ENCODE data around the gene DCAF10. TPM values are rescaled to one million over a fixed set of nuclear protein-coding genes. Genes with fewer than 3 reads are reported as not detected.
A peak's percentile ranks its signal among the peaks of the same experiment; 100 is the strongest.

DCAF10 gene
- total and polyA plus RNA-seq, 2 donors (not counting 1 experiment from before 2014, with no cell fraction given), result 9.5 to 22.1 TPM

DNA sequence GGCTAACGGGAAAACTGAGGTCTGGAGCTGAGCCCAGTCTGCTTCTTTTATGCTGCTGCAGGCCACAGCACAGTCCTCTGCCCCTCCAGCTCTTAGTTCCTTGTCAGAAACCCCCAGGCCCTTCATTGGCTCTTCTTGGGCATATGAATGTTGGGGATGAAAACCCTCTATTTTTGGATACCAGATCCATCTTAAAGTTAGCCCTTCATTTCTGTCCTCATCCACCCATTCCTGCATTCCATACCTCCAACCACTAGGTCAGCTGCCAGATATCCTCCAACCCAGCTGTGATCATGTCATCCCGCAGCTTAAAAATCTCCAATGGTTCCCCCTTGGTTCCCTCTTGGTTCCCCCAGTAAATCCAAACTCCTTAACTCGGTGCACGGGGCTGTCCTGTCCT is 105.2 kb downstream of the DCAF10 start:
- no peak overlapping the region for H3K4me3 ChIP-seq (ENCODE audit: control extremely low read depth in 1 of 5, extremely low read depth in 1 of 5, insufficient read depth in 1 of 5, low read depth in 2 of 5, low read length in 4 of 5)
- no peaks in the 10 kb centered on the region for H4K20me1 ChIP-seq (ENCODE audit: control insufficient read depth, insufficient read depth, low read length, poor library complexity, severe bottlenecking)
- H3K27me3 ChIP-seq (replicated peaks in 1 of 4; ENCODE audit: control extremely low read depth in 1 of 4, control insufficient read depth in 3 of 4, insufficient read depth in 4 of 4, low read length in 3 of 4), result no peaks in the 10 kb centered on the region
- Mint-ChIP-seq H3K27ac (peak overlapping the region; percentile 17), H3K4me3 (peak overlapping the region; percentile 16), H3K9me3 (ENCODE audit: insufficient read depth) (no peaks in the 10 kb centered on the region), H3K27me3 (no peaks in the 10 kb centered on the region), H3K4me1 (peaks cover 20% of the 10 kb centered on the region)
- H3K9me3 ChIP-seq (ENCODE audit: control extremely low read depth in 1 of 3, control insufficient read depth in 2 of 3, insufficient read depth in 1 of 3, low read length in 2 of 3), result peaks cover 0 to 5% (median 0%) of the 10 kb centered on the region in 3 donors
- ATAC-seq (ENCODE audit: low read depth) (no peak), DNase-seq (no peak)
- peaks cover 14 to 20% of the 10 kb centered on the region in 2 donors for H3K4me1 ChIP-seq (ENCODE audit: control insufficient read depth in 2 of 2, insufficient read depth in 2 of 2, low read length in 2 of 2)
- TF ChIP-seq, protein P1, sequence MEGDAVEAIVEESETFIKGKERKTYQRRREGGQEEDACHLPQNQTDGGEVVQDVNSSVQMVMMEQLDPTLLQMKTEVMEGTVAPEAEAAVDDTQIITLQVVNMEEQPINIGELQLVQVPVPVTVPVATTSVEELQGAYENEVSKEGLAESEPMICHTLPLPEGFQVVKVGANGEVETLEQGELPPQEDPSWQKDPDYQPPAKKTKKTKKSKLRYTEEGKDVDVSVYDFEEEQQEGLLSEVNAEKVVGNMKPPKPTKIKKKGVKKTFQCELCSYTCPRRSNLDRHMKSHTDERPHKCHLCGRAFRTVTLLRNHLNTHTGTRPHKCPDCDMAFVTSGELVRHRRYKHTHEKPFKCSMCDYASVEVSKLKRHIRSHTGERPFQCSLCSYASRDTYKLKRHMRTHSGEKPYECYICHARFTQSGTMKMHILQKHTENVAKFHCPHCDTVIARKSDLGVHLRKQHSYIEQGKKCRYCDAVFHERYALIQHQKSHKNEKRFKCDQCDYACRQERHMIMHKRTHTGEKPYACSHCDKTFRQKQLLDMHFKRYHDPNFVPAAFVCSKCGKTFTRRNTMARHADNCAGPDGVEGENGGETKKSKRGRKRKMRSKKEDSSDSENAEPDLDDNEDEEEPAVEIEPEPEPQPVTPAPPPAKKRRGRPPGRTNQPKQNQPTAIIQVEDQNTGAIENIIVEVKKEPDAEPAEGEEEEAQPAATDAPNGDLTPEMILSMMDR (IDR thresholded peaks at IDR 0.05), result no peak
- TF ChIP-seq EZH2 (IDR thresholded peaks at IDR 0.05; ENCODE audit: borderline replicate concordance, insufficient read depth, low read depth, low read length, poor library complexity, severe bottlenecking), result no peak
- WGBS (ENCODE audit: insufficient coverage), result 100% methylated on average over 4 of the region's 4 CpGs
- H3K36me3 ChIP-seq (replicated peaks in 1 of 2; ENCODE audit: control extremely low read depth in 1 of 2, control insufficient read depth in 1 of 2, extremely low read depth in 1 of 2, insufficient read depth in 2 of 2, low read length in 1 of 2), result no peaks in the 10 kb centered on the region
- H3K27ac ChIP-seq (ENCODE audit: low read length in 2 of 2), result no peak overlapping the region
- no peak overlapping the region for H2AFZ ChIP-seq (ENCODE audit: insufficient read depth, low read depth, low read length, poor library complexity, severe bottlenecking)
- intact Hi-C loops (cut with micrococcal nuclease), result loop anchor here (2.0 kb wide), 1 partner anchor 163 kb away; the partner anchor contains the start of gene SHB
- ChIA-PET POLR2A (interaction anchor here (0.5 kb wide), 1 partner anchor 10 kb away, joined by 3 read pairs; no protein-coding TSS in a partner anchor), CTCF (no interaction called here)
- H3K9ac ChIP-seq (ENCODE audit: low read length), result no peak overlapping the region
- peaks cover 16% of the 10 kb centered on the region for H3K79me2 ChIP-seq (ENCODE audit: control insufficient read depth, insufficient read depth, low read length)
- no peak overlapping the region for H3K4me2 ChIP-seq (replicated peaks; ENCODE audit: low read depth, low read length, poor library complexity, severe bottlenecking)

DNA sequence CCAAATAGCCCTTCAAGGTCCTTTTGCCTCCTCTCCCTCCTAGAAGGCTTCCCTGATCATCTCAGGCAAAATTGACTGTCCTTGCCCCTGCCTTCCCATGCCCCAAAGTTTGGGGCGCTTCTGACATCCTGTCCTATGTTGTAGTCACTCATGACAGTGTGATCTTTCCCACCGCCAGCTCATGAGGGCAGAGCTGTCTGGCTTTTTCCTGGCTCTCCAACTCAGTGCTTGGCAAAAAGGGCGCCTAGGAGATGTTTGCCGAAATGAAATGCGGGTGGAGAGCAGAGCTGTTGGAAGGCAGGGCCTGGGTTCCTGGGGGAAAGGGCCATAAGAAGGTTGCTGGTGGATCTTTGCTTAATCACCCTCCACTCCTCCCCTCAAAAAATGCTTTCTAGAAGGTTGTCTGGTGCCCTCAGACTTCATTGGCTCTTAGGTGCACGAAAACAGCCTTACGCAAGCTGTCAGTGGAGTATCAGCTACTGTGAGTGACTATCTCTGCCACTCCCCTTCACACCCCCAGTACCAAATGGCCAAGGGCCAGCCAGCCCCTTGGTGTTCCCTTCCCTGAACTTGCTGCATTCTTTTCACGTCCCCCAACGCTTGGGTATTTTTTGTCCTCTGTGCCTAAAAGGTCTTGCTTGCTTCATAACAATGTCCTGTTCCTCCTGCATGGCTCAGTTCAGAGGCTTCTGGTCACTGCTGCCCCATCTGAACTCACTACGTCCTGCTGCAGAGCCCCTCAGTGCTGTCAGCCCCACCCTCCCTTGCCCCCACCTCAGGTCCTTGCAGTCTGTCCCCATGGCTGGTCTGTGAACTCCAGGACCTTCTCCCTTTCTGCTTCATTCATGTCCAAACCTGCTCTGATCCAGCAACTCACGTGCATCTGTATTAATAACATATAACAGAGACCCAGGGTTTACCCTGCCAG is 106.0 kb downstream of the DCAF10 start:
- Histone ChIP-seq H3K4me2 (replicated peaks; ENCODE audit: low read depth, low read length, poor library complexity, severe bottlenecking) (no peak overlapping the region), H3K79me2 (ENCODE audit: control insufficient read depth, insufficient read depth, low read length) (peaks cover 15% of the 10 kb centered on the region), H3K36me3 (replicated peaks in 1 of 2; ENCODE audit: control extremely low read depth in 1 of 2, control insufficient read depth in 1 of 2, extremely low read depth in 1 of 2, insufficient read depth in 2 of 2, low read length in 1 of 2) (no peaks in the 10 kb centered on the region), H3K27me3 (replicated peaks in 1 of 4; ENCODE audit: control extremely low read depth in 1 of 4, control insufficient read depth in 3 of 4, insufficient read depth in 4 of 4, low read length in 3 of 4) (no peaks in the 10 kb centered on the region), H3K4me3 (ENCODE audit: control extremely low read depth in 1 of 5, extremely low read depth in 1 of 5, insufficient read depth in 1 of 5, low read depth in 2 of 5, low read length in 4 of 5) (no peak overlapping the region), H3K27ac (ENCODE audit: low read length in 2 of 2) (no peak overlapping the region), H4K20me1 (ENCODE audit: control insufficient read depth, insufficient read depth, low read length, poor library complexity, severe bottlenecking) (no peaks in the 10 kb centered on the region), H3K9ac (ENCODE audit: low read length) (no peak overlapping the region), H2AFZ (ENCODE audit: insufficient read depth, low read depth, low read length, poor library complexity, severe bottlenecking) (no peak overlapping the region), H3K9me3 (ENCODE audit: control extremely low read depth in 1 of 3, control insufficient read depth in 2 of 3, insufficient read depth in 1 of 3, low read length in 2 of 3) (peaks cover 0 to 5% (median 0%) of the 10 kb centered on the region in 3 donors), H3K4me1 (ENCODE audit: control insufficient read depth in 2 of 2, insufficient read depth in 2 of 2, low read length in 2 of 2) (peaks cover 14 to 20% of the 10 kb centered on the region in 2 donors)
- no peaks in the 10 kb centered on the region for H3K9me3 Mint-ChIP-seq (ENCODE audit: insufficient read depth)
- H3K27me3 Mint-ChIP-seq, result no peaks in the 10 kb centered on the region
- intact Hi-C loops (cut with micrococcal nuclease), result no loop called here
- CTCF ChIA-PET, result no interaction called here
- DNase-seq, result no peak
- no peak for ATAC-seq (ENCODE audit: low read depth)
- peaks cover 20% of the 10 kb centered on the region for H3K4me1 Mint-ChIP-seq
- peak overlapping the region; percentile 17 for H3K27ac Mint-ChIP-seq
- peak overlapping the region; percentile 16 for H3K4me3 Mint-ChIP-seq
- TF ChIP-seq EZH2 (IDR thresholded peaks at IDR 0.05; ENCODE audit: borderline replicate concordance, insufficient read depth, low read depth, low read length, poor library complexity, severe bottlenecking), result no peak
- TF ChIP-seq, protein P1 (IDR thresholded peaks at IDR 0.05), result no peak
- WGBS (ENCODE audit: insufficient coverage), result 87% methylated on average over 7 of the region's 11 CpGs
- POLR2A ChIA-PET, result no interaction called here

All from B cell (primary cell).